GM21825 (cell line): ENCODE measurements around the gene PITPNC1.
"Not testable (repeated sequence)": the region's sequence is repeated elsewhere in the genome, so short reads cannot be mapped to it uniquely, and the experiment has no call there.

Experiments used
- ATAC-seq: cut with Tn5 transposase; IDR thresholded peaks from one replicate; pipeline ENCODE4 v1.9.1; 2021; ENCODE audit warnings: mild to moderate bottlenecking, moderate library complexity; ENCODE audit not compliant: unreplicated experiment

PITPNC1 gene

DNA sequence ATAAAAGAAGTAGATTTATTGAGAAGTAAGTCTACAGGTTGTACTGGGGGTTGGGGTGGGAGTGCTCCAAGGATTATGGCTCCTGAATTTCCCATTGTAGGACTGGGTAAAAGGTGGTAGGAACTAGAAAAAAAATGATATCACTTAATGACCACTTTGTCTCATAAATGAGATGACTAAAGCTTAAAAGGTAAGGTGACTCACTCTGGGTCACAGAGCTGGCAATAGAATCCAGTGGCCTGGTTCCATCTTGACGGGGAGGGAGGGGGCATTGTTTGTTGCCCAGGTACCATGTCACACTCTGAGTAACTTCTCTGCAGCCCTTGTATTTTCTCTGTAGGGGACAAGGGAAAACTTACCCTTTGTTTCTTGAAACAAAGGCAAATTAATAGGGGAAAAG, 126.1 kb downstream of the PITPNC1 start:
- no peak for ATAC-seq

DNA sequence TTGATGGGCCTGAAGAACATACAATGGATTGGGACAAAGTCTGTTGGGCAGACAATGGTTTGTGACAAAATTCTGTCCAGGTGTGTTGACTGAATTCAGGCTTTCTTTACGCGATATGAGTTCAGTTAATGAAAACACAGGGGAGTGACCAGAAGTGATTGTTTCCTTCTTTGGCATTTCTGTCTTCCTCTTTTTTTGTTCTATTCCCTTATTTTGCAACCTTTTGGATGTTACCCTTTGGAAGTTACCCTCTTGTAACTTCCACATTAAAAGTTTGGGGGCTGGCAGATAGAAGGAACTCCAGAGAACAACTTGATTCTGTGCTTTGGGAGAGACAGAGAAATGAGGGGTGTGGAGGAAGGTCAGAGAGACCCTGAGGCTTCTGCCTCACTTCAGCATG, 126.7 kb downstream of the PITPNC1 start:
- ATAC-seq: no peak

- ATAC-seq: no peak
These were observed 127.1 kb downstream of the PITPNC1 start for GRCh38 chr17:67504182-67504581.

- ATAC-seq: no peak
These were observed 129.9 kb downstream of the PITPNC1 start for GRCh38 chr17:67506966-67507365.

DNA sequence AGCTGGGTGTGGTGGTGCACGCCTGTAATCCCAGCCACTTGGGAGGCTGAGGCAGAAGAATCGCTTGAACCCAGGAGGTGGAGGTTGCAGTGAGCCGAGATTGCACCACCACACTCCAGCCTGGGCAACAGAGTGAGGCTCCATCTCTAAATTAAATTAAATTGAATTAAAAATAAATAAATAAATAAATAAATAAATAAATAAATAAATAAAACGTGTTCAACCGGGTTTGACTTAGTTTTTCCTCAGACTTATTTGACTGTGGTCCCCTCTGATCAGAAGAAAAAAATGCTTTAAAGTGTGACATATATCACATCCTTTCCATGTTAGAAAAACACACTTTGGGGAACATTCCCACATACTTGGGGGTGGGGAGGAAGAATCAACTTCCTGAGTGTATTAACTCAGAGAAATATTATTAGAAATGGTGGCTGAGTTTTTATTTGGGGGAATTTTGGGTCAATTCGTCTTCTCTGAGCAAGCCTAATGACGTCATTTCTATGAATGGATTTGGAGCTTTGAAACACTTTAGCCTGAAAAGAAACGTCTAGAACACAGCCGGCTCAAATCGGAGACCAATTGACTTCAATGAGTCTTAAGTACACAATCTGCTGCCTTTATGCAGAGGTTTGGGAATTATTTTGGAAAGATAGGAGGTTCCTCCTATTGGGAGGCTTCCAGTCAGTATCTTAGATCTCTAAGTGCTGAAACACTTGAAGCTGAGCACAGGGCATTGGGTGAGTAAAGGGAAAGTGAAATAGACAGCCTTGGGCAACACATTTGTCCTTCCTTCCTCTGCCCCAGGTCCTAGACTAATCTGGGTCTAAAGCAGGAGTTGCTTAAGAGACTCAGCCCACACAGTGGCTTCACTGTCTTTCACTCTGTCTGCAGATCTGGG, 132.6 kb downstream of the PITPNC1 start:
- no peak for ATAC-seq

DNA sequence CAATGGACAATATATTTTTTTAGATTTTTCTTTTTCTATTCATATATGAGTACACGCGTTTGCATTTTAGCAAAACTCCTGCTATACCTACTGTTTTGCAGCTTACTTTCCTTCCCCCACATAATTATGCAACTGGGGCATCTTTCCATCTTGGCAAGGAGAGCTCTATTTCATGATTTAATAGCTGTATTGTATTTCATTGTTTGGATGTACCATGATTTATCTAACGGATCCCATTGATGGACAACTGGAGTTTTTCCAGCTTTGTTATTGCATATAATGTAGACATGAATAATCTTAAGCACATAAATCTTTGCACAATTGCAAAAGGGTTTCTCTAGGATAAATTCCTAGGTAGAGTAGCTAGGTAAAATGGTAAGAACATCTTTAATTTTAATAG, 133.9 kb downstream of the PITPNC1 start:
- no peak for ATAC-seq

DNA sequence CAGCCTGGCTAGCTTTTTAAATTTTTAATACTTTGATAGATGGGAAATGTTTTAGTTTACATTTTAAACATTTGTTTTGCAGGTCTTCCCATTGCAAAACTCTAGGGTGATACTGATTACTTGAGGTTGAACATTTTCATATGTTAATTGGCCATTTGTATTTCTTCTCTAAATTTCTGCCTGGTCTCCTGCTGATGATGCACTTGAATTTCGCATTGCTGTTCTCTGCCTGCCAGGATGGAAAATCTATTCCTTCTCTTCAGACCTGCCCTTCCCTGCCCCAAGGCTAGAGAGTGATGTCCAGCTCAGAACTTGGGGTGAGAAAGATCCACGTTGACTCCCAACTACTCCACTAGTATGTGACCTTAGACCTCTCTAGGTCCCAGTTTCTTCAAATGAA, 134.7 kb downstream of the PITPNC1 start:
- no peak for ATAC-seq

DNA sequence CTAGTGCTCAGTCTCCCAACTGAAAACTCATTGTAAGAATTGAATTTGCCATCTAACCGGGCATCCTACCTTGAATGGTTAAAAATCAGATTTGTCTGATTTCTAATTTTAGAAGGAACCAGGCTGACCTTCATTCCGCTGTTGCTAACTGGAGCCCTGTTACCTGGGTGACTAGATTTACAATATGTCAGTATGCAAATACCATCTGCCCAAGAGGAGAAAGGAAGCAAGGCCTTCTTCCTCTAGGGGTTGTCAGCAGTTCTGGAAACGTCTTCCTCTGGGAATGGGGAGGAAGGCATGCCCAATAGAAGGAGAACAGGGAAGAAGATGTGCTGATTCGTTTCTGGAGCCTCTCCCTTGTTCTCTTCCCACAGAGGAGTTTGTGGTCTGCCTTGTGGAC, 137.9 kb downstream of the PITPNC1 start:
- ATAC-seq: no peak

GRCh38 chr17:67515490-67516083, 138.5 kb downstream of the PITPNC1 start:
- no peak for ATAC-seq

- ATAC-seq: not testable (repeated sequence)
These were observed 139.5 kb downstream of the PITPNC1 start for GRCh38 chr17:67516571-67516970.

- no peak for ATAC-seq
These were observed 140.2 kb downstream of the PITPNC1 start for GRCh38 chr17:67517325-67517724.

DNA sequence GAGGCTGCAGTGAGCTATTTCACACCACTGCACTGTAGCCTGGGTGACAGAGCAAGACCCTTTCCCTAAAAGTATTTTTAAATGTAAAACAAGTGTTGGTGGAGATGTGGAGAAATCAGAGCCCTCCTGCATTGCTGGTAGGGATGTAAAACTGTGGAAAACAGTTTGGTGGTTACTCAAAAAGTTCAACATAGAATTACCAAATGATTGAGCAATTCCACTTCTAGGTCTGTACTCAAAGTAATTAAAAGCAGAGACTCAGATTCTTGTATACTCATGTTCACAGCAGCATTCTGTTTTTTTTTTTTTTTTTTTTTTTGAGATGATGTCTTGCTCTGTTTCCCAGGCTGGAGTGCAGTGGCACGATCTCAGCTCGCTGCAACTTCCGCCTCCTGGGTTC, 141.8 kb downstream of the PITPNC1 start:
- ATAC-seq: no peak

DNA sequence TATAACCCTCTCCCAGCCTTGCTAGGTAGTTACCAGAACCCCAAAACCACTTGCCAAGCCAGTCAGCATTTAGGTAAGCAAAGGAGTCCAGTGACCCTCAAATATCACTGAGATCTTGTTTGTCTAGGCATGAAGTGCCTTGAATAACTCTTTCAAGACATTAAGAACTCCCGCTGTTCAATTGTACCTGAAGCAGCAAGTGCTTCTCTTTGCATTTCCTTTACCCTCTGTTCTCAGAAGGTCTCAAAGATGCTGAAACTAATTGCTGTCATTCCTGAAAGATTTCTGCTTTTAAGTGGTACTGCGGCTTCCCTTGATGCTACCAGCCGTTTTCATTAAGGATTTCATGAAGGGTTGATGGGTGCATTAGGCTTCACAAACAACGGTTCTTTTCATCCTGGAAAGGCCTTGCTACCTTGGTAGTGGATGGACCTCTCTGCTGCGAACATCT, 142.7 kb downstream of the PITPNC1 start:
- ATAC-seq: no peak

GRCh38 chr17:67520252-67520906, 143.3 kb downstream of the PITPNC1 start:
- ATAC-seq: no peak

GRCh38 chr17:67520916-67521774, 144.1 kb downstream of the PITPNC1 start:
- ATAC-seq: no peak

DNA sequence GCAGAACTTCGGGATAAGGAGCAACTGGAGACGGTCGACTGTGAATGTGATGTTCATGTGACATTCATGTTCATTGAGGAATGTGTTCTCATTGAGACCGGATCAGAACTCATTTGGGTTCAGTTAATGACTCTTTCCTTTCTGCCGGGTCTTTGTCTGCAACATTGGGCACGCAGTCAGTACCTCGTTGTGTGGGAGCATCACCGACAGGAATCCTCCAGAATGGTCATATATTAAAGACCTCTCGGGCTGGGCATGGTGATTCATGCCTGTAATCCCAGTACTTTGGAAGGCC, 144.6 kb downstream of the PITPNC1 start:
- no peak for ATAC-seq

- ATAC-seq: no peak
These were observed 146.0 kb downstream of the PITPNC1 start for GRCh38 chr17:67523101-67523500.

DNA sequence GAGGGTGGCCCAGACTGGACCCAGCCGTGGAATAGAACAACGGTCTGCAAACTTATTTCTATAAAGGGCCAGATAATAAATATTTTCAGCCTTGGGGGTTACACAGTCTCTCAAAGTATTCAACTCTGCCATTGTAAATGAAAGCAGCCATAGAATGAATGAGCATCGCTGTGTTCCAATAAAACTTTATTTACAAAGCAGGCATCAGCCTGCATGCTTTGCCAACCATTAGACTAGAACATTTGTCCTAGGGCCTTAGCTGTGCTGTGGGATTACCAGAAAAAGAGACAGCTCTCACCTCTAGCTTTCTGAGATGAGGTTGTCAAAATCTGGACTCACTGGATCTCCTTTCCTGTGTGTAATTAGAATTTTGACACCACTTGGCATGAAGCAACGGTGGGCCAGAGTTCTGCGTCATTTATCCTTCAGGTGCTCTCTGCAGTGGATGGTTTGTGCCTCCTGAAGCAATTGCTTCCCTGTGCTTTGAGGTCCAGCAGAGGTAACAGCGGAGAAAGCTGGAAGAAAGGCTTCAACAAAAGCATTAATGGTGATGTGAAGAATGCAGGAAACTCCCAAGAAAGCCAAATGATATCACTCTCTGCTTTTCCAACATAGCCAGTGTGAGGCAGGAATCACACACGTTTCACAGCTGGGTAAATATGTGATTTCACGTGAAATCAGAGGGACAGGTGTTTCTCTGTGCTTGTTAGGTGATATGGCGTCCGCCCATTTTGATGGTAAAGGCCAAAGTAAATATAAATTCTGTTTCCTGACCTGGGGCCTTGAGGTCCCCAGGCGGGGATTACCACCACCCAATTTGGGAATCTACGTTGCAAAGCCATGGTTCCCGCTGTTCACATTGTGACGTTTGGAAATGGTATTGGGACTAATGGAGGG, 148.4 kb downstream of the PITPNC1 start:
- ATAC-seq: no peak

DNA sequence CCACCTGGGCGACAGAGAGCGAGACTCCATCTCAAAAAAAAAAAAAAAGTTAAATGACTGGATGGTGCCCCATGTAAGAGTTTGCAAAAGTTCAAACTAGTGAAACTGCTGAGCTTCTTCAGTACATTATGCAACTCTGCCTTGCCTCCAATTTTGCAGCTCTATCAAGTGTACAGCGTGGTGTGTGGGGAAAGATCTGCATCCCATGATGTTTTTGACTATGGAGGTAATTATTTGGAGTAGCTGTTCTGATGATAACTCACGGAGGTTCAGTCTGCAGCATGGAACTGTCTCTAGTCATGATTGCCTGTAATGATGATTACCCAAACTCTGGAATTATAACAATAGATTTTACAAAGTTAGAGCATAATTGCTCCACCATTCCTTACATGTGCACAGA, 149.6 kb downstream of the PITPNC1 start:
- no peak for ATAC-seq

DNA sequence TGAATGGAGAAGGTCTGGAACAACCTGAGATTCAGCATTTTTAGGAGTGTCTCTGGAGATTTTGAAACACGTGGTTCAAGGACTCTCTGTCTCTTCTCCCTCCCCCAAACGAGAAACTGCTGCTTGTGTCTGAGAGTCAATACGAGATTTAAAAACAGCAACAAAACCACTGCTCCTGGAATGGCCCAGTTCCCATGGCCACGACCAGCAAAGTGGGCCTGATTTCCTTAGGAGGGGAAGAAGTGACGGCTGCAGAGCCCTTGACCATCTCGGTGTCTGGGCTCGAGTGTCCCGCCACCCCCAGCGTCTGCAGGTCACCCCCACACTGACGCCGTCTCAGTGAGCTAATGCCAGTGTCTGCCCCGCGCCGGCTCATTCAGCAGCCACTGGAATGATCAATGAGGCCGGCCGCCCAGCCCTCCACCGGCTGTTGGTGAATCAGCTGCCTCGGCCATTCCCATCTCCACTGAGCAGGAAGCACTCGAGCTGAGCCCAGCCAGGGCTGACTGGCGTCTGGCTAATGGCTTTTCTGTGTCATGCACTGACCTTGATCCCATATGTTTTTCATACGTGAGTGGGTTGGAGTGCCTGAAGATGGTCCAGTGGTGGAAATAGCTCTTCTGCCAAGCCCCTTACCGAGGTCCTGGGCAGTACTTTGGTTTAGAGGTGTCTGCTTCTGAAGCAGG, 151.8 kb downstream of the PITPNC1 start:
- no peak for ATAC-seq
